Activated CD4-positive, alpha-beta T cell treated with anti-CD3 and anti-CD28 coated beads, Interleukin-2, amount 50 U/mL, for 1 hour (primary cell): ENCODE measurements around the gene KDM2B.

Experiments
- DNase-seq: peaks from one replicate; pipeline ENCODE4 v3.0.0-alpha.2; 2020

Gene KDM2B

GRCh38 chr12:121560392-121561008 is 20.3 kb downstream of the KDM2B start:
- DNase-seq: no peak

GRCh38 chr12:121558956-121559355 is 21.9 kb downstream of the KDM2B start:
- no peak for DNase-seq

GRCh38 chr12:121550974-121551634 is 29.7 kb downstream of the KDM2B start:
- DNase-seq: no peak

GRCh38 chr12:121549075-121549474 is 31.7 kb downstream of the KDM2B start:
- no peak for DNase-seq

GRCh38 chr12:121545480-121545879 is 35.3 kb downstream of the KDM2B start:
- DNase-seq: no peak

- DNase-seq: no peak
Measured at GRCh38 chr12:121543786-121544185, 37.0 kb downstream of the KDM2B start.

GRCh38 chr12:121539908-121540307 is 40.9 kb downstream of the KDM2B start:
- no peak for DNase-seq

- no peak for DNase-seq
Measured at GRCh38 chr12:121538699-121539061, 42.1 kb downstream of the KDM2B start.

- peak; percentile 30 for DNase-seq
Measured at GRCh38 chr12:121537814-121538698, 42.8 kb downstream of the KDM2B start.

- peak; percentile 26 for DNase-seq
Measured at GRCh38 chr12:121536899-121537813, 43.7 kb downstream of the KDM2B start.

GRCh38 chr12:121536054-121536898 is 44.5 kb downstream of the KDM2B start:
- DNase-seq: peak; percentile 61

GRCh38 chr12:121535150-121536053 is 45.4 kb downstream of the KDM2B start:
- DNase-seq: no peak

- peak; percentile 61 for DNase-seq
Measured at GRCh38 chr12:121534495-121535148, 46.2 kb downstream of the KDM2B start.

GRCh38 chr12:121533394-121534090 is 47.3 kb downstream of the KDM2B start:
- no peak for DNase-seq

- no peak for DNase-seq
Measured at GRCh38 chr12:121532503-121533393, 48.1 kb downstream of the KDM2B start.

GRCh38 chr12:121531356-121531750 is 49.5 kb downstream of the KDM2B start:
- DNase-seq: no peak

- peak; percentile 65 for DNase-seq
Measured at GRCh38 chr12:121530600-121531355, 50.0 kb downstream of the KDM2B start.

- no peak for DNase-seq
Measured at GRCh38 chr12:121529184-121529583, 51.6 kb downstream of the KDM2B start.
